ENCODE measurements around the gene GRK1.
"Not testable (repeated sequence)": the region's sequence is repeated elsewhere in the genome, so short reads cannot be mapped to it uniquely, and the experiment has no call there.

Gene GRK1

GRCh38 chr13:113745500-113746142 is 78.6 kb downstream of the GRK1 start:
- DNase-seq, result not testable (repeated sequence)

DNA sequence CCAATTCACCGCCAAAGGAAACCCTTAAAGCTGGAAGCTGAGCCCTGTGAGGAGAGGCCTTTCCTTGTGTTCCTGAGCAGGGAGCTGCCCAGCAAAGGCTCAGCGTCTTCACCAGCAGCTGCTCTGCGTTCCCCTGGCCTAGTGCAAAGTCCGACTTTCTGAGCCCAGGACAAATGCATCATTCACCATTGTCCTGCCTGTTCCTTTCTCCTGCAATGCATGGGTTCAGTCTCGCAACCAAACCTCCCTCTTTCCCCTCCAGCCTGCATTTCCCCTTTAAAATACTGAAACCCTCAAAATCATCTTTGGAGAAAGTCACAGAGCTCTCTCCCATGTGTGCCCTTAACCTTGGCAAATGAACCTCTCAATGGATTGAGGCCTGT is 79.1 kb downstream of the GRK1 start:
- no peak for DNase-seq

- no peak for DNase-seq
These were observed 79.7 kb downstream of the GRK1 start for GRCh38 chr13:113746671-113747070.

GRCh38 chr13:113747291-113747833 is 80.3 kb downstream of the GRK1 start:
- no peak for DNase-seq

- no peak for DNase-seq
These were observed 81.3 kb downstream of the GRK1 start for GRCh38 chr13:113748101-113748861.

DNA sequence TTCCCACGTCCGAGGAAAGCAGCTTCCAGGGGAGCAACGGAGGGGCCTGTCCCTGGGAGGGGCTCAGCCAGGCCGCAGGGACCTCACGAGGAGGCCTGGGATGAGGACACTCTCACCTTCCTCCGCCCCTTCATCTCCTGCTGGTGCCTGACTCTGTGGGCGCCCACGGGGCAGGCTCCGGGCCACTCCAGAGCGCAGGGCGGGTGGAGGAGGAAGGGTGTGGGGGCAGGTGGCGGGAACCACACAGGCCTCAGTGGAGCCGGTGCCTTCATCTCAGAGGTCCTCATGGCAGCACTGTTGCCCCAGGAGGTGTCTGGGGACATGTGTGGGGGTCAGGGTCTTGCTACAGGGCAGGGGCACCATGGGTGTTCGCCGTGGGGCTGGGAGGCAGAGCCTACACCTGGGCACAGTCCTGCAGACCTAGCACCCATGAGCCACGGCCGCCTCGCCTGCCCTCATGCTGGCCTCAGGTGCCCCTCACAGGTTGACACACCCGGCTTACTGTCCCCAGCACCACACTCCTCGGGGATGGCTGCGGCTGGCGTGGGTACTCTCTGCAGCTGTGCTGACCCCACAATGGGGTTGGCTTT is 81.9 kb downstream of the GRK1 start:
- no peak for DNase-seq

DNA sequence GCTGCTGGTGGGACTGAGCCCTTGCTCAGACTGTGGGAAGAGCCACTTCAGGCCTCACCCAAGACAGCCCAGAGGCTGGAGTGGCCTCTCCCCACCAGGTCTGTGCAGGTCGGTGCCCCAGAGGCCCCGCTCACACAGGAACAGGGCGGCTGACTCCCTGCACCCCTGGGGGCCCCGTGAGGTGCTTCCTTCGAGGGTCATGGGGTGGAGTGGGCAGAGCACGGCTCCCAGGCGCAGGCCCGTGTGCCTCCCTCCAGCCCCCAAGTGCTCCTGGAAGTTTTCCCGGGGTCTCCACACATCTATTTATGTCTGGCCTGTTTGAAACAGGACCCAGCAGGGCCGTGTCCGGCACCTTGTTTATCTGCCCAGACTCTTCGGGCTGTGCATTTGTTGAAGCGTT is 82.5 kb downstream of the GRK1 start:
- no peak for DNase-seq

GRCh38 chr13:113749967-113750366 is 82.9 kb downstream of the GRK1 start:
- no peak for DNase-seq

DNA sequence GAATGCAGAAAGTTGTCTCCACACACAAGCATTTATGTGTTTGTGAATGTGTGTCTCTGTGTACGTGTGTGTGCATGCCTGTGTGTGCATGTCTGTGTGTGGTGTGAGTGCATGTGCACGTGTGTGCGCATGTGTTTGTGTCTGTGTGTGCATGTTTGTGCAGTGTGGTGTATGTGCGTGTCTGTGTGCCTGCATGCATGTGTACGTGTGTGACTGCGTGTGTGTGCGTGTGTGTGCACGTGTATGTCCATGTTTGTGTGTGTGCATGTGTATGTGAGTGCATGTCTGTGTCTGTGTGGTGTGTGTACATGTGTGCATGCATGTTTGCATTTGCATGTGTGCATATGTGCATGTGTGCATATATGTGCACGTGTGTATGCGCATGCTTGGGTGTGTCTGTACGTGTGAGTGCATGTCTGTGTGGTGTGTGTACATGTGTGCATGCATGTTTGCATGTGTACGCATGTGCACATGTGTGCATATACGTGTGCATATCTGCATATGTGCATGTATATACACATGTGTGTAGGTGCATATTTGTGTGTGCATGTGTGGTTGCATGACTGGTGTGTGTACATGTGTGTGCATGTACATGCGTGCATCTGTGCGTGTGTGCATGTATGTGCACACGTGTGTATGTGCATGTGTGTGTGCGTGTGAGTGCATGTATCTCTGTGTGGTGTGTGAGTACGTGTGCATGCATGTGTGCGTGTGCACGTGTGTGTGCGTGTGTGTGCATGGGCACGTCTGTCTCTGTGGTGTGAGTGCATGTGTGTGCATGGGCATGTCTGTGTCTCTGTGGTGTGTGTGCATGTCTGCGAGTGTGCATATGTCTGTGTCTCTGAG is 83.8 kb downstream of the GRK1 start:
- no peak for DNase-seq

DNA sequence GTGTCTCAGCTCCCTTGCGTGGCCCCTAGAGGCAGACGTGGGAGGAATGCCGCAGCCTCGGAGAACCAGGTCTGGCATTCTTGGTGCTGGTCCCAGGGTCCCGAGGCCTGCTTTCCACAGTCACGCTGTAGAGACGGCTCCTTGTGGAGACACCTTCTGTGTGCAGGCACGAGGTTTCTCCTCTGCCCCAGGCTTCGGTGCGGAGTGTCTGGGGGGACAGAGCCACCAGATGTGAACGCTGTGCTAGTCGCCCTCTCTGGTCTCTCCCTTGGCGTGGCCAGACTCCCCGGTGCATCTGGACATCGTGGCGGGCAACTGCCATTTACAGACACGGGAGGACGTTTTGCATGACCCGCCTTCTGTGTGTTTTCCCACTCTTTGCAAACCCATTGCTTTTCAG is 84.5 kb downstream of the GRK1 start:
- no peak for DNase-seq

DNA sequence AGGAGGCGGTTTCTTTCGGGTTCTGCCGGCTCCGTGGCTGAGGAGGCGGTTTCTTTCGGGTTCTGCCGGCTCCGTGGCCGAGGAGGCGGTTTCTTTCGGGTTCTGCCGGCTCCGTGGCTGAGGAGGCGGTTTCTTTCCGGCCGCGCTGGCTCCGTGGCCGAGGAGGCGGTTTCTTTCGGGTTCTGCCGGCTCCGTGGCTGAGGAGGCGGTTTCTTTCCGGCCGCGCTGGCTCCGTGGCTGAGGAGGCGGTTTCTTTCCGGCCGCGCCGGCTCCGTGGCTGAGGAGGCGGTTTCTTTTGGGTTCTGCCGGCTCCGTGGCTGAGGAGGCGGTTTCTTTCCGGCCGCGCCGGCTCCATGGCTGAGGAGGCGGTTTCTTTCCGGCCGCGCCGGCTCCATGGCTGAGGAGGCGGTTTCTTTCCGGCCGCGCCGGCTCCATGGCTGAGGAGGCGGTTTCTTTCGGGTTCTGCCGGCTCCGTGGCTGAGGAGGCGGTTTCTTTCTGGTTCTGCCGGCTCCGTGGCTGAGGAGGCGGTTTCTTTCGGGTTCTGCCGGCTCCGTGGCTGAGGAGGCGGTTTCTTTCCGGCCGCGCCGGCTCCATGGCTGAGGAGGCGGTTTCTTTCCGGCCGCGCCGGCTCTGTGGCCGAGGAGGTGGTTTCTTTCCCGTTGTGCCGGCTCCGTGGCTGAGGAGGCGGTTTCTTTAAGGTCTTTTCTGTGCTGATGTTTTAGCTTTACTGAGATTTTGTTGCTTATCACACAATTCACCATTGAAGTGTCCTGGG is 85.4 kb downstream of the GRK1 start:
- not testable (repeated sequence) for DNase-seq

DNA sequence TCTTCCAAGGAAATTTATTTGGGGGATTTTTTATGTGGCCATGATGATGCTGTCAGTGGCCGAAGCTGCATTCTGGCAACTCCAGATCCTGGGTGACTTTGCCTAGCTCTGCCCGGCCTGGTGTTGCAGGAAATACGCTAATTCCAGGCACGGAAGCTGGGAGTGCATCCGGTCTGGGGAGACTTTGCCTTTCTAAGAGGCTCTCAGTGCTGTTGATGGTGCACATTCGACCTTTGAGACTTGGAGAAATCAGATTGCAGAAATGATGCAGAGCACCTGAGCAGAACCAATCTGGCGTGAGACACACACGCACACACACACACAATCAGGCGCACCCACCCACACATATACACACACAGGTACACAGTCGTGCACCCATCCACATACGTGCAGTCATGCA is 86.2 kb downstream of the GRK1 start:
- DNase-seq, result no peak

DNA sequence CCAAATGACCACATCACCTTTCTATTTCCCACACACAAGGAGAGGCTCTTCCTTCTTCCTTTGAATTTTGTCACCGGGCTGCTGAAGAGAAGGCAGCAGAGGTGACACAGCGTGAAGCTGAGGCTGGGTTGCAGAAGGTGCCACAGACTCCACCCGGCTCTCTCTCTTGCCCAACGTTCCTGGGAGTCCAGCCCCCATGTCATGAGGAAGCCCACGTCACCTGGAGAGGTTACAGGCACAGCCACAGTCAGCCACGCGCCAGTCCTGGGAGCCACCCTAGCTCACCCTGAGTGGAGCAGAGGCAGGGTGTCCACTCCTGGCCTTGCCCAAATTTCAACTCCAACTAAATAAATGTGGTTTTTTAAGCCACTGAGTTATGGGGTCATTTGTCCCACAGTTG is 87.2 kb downstream of the GRK1 start:
- no peak for DNase-seq

DNA sequence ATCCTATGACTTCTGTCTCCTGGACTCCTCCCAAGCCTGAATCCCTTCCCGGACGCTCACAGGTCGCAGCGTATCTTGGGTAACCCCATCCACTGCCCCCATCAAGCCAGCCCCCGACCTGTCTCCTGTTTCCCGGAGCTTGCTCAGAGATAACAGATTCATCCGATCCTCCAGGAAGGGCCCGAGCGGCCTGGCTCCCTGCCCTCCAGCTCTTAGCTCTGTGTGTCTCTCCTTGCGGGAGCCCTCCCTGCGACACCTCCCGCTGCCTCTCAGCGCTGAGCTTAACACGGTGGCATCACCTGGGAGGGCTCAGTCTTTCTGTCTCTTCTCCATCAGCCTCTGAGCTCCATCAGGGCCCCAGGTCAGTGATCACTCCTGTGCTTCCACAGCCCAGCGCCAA is 87.7 kb downstream of the GRK1 start:
- DNase-seq, result no peak

DNA sequence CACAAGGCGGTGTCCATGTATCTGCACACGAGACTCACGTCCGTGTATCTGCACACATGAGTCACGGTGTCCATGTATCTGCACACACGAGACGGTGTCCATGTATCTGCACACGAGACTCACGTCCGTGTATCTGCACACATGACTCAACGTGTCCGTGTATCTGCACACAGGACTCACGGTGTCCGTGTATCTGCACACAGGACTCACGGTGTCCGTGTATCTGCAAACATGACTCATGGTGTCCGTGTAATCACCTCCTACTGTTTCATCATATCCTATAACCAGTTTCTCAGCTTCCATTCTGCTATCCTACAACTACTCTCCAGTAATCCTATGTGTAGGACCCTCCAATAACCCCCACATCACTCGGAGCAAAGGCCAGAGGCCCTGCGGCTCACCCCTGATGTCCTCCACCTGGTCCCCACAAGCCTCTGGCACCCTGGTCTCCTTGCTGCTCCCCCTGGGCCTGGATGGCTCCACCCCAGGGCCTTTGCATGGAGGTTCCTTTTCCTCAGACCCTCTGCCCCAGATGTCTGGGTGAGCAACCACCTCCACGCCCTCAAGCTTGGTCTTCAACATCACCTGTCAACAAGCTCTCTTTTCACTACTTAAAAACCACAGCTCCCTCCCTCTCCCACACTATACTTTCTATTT is 89.5 kb downstream of the GRK1 start:
- DNase-seq, result no peak

DNA sequence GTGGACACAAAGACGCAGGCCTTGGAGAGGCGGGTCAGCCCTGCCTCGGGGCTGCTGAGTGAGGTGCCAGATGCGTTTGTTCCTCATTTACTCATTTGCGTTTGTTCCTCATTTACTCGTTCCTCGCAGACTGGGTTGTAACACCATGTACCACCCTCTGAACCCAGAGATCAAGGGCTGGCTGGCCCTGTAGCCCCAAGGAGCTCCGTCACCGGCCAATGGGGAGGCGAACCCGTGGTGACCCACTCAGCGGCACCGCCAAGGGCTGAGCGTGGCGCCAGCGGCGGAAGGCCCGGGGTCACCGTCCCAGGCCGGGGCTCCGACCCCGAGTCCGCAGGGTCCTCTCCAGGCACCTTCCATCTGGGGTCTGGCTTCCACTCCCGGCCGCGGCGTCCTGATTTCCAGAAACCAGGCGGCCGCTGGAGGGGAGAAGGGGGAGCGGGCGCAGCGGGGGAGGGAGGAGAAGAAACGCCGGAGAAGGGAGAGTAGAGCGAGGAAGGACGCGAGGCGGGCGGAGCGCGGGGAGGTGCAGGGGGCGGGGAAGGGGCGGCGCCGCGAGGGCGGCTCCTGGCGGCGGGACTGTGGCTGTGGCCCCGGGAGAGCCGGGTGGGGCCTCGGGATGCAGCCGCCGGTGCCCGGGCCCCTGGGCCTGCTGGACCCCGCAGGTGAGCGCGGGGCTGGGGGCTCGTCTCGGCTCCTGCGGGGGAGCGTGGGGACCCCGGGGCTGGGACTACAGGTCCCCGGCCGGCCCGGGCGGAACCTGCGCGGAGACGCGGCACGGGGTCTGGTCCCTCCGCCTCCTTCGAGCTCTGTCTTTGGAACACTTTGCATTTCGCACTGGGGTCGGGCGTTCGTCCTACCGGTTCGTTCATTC is 91.9 kb downstream of the GRK1 start, which contains the start of gene TMEM255B:
TSS of gene TMEM255B (plus strand) at position 576 of the 874 bp plus-strand sequence. CDS start at position 620, 44 bp downstream.
- peak; percentile 87 for DNase-seq

GRCh38 chr13:113759525-113760137 is 92.6 kb downstream of the GRK1 start:
- DNase-seq, result no peak

- DNase-seq, result no peak
These were observed 94.1 kb downstream of the GRK1 start for GRCh38 chr13:113761136-113761535.

DNA sequence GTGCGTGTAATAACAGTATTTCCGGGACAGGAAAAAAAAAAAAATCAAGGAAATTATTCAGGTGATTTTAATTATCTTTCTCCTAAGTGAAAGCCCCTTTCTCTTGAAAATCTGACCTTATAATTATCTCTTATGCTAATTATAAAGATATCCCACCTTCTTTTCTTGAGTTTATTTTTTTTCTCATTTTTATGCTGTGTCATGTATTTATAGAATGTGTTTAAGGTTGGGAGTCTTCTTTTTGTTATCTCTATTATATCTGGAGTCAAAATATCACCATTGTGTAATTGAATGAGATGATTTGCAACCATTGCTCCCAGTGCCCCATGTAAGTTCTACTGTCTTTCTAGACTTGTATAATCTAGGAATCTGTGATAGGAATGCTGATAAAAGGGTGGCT is 95.1 kb downstream of the GRK1 start:
- no peak for DNase-seq

DNA sequence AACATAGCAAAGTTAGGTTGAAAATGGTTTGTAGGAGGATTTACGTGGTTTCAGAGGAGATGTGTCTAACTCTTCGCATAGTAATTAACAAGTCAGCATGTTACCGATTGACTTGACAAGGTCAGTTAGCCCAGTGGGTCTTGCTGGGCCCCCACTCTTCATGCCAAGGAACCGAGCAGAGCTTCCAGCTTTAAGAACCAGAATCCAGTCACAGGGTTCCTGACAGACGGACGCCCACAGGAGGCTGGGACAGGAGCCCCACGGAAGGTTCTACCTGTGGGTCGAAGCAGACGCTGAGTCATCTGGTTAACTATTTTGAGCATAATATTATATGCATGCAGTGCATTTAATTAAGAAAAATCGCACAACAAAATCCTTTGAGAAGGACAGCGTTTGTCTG is 95.5 kb downstream of the GRK1 start:
- no peak for DNase-seq

Data from stimulated activated CD8-positive, alpha-beta memory T cell treated with anti-CD3 and anti-CD28 coated beads, Interleukin-4, amount 100 ng/mL, for 48 hours (primary cell).